NB4 (cell line): ENCODE data around the gene UBE2V1.
"Not testable (repeated sequence)": the region's sequence is repeated elsewhere in the genome, so short reads cannot be mapped to it uniquely, and the experiment has no call there.

ENCODE experiments used
- DNase-seq: peaks from one replicate; pipeline ENCODE4 v3.0.0; 2010; ENCODE audit warnings: low read depth
- H3K4me3 ChIP-seq: one replicate; pipeline ENCODE4 v1.5.1; 2011; ENCODE audit warnings: mild to moderate bottlenecking, low read depth, low read length, moderate library complexity
- MYC ChIP-seq: IDR thresholded peaks from 2 replicates; pipeline ENCODE4 v1.6.1; 2011; ENCODE audit warnings: low read depth, low read length
- POLR2A ChIP-seq: IDR thresholded peaks from 2 replicates; pipeline ENCODE4 v1.6.1; 2011; ENCODE audit warnings: mild to moderate bottlenecking; ENCODE audit not compliant: insufficient read length; ENCODE audit errors: extremely low read depth
- TF ChIP-seq, protein P1 (sequence below): IDR thresholded peaks from one replicate; pipeline ENCODE4 v1.5.1; 2012; ENCODE audit warnings: low read depth, low read length
- TF ChIP-seq, protein P2 (sequence below): IDR thresholded peaks from 2 replicates; pipeline ENCODE4 v1.6.1; 2011; ENCODE audit warnings: low read depth, low read length

Gene UBE2V1

GRCh38 chr20:50066161-50066834 lies 46.7 kb downstream of the UBE2V1 start:
- H3K4me3 ChIP-seq, result no peak overlapping the region
- no peak for DNase-seq
- TF ChIP-seq, protein P1, sequence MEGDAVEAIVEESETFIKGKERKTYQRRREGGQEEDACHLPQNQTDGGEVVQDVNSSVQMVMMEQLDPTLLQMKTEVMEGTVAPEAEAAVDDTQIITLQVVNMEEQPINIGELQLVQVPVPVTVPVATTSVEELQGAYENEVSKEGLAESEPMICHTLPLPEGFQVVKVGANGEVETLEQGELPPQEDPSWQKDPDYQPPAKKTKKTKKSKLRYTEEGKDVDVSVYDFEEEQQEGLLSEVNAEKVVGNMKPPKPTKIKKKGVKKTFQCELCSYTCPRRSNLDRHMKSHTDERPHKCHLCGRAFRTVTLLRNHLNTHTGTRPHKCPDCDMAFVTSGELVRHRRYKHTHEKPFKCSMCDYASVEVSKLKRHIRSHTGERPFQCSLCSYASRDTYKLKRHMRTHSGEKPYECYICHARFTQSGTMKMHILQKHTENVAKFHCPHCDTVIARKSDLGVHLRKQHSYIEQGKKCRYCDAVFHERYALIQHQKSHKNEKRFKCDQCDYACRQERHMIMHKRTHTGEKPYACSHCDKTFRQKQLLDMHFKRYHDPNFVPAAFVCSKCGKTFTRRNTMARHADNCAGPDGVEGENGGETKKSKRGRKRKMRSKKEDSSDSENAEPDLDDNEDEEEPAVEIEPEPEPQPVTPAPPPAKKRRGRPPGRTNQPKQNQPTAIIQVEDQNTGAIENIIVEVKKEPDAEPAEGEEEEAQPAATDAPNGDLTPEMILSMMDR, result no peak
- TF ChIP-seq MYC, result no peak
- TF ChIP-seq, protein P2, sequence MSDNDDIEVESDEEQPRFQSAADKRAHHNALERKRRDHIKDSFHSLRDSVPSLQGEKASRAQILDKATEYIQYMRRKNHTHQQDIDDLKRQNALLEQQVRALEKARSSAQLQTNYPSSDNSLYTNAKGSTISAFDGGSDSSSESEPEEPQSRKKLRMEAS, result no peak
- TF ChIP-seq POLR2A, result no peak

- no peak for DNase-seq
- TF ChIP-seq, protein P1, result no peak
- TF ChIP-seq MYC, result no peak
- no peak for TF ChIP-seq POLR2A
- TF ChIP-seq, protein P2, result no peak
- no peak overlapping the region for H3K4me3 ChIP-seq
Observed at GRCh38 chr20:50065325-50065615, 47.7 kb downstream of the UBE2V1 start.

- DNase-seq, H3K4me3 ChIP-seq: not testable (repeated sequence)
Observed at GRCh38 chr20:50063763-50064162, 49.2 kb downstream of the UBE2V1 start.

DNA sequence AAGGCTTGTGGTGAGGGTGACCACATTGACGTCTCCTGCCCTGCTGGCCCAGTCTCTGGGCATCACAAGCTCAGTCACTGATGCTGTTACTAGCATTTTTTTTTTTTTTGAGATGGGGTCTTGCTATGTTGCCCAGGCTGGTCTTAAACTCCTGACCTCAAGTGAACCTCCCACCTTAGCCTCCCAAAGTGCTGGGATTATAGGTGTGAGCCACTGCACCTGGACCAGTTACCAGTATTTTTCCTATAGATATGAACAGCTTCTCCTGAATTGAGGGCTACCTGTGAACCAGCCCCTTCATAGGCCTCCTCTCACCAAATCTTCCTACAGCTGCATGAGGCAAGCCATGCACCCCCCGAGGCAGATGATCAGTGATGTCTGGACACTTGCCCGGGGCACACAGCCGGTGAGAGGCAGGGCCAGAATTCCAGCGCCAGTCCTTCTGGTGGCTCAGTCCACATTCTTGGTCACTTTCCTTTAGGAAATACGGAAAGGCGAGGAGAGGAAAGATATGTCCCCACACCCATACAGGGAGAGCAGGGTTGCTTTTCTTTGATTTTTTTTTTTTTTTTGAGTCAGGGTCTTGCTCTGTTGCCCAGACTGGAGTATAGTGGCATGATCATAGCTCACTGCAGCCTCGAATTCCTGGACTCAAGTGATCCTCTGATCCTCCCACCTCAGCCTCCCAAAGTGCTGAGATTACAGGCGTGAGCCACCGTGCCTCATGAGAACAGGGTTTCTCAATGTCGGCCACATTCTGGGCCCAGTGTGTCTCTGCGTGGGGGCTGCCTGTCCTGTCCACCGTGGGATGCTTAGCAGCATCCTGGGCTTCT lies 50.7 kb downstream of the UBE2V1 start:
- no peak for DNase-seq
- TF ChIP-seq, protein P2, result no peak
- no peak for TF ChIP-seq MYC
- TF ChIP-seq, protein P1, result no peak
- TF ChIP-seq POLR2A, result no peak
- no peak overlapping the region for H3K4me3 ChIP-seq

- H3K4me3 ChIP-seq, result no peak overlapping the region
- TF ChIP-seq POLR2A, result no peak
- TF ChIP-seq, protein P2, result no peak
- TF ChIP-seq MYC, result no peak
- TF ChIP-seq, protein P1, result no peak
- DNase-seq, result no peak
Observed at GRCh38 chr20:50061151-50062005, 51.6 kb downstream of the UBE2V1 start.
